Right atrium auricular region (tissue), 2 donors: Measurements from ENCODE around the gene OLFM2. TPM values are rescaled to one million over a fixed set of nuclear protein-coding genes. Genes with fewer than 3 reads are reported as not detected.

Experiments used
- DNase-seq: peaks from one replicate; pipeline ENCODE4 v3.0.0-alpha.2; 2019; ENCODE audit warnings: low spot score
- H3K27ac ChIP-seq, 2 donors: fragments of 200-600 bp; sonication (generic); 1 replicate in 1 of 2; 2 replicates in 1 of 2; pipeline ENCODE4 v1.5.1; 2016 to 2019
- H3K27me3 ChIP-seq, 2 donors: fragments of 200-600 bp; sonication (generic); one replicate each; pipeline versions ENCODE4 v1.5.1 to v1.6.0; 2017 to 2019
- H3K36me3 ChIP-seq: fragments of 200-600 bp; sonication (generic); one replicate; pipeline ENCODE4 v1.5.1; 2016
- H3K4me1 ChIP-seq, 2 donors: fragments of 200-600 bp; sonication (generic); one replicate each; pipeline versions ENCODE4 v1.5.1 to v1.6.0; 2017 to 2019
- H3K4me3 ChIP-seq, 2 donors: fragments of 200-600 bp; sonication (generic); 1 replicate in 1 of 2; 2 replicates in 1 of 2; pipeline ENCODE4 v1.5.1; 2017 to 2019; ENCODE audit warnings: mild to moderate bottlenecking in 1 of 2, moderate library complexity in 1 of 2
- H3K9me3 ChIP-seq, 2 donors: fragments of 200-600 bp; sonication (generic); one replicate each; pipeline ENCODE4 v1.5.1; 2019
- total RNA-seq, 2 donors: library from RNA; depleted of rRNA; stranded (reverse); fragments of >200 nt; gene quantifications; one replicate each; pipeline ENCODE4 v1.1.0, GENCODE V29; 2016
- TF ChIP-seq, protein P1 (sequence below), 2 donors: fragments of 200-600 bp; sonication (generic); IDR thresholded peaks; one replicate each; pipeline ENCODE4 v1.5.1; 2019; ENCODE audit warnings: antibody characterized with exemption in 2 of 2

Gene OLFM2
- total RNA-seq, 2 donors from 2014 or later = 1.4 to 3.5 TPM

DNA sequence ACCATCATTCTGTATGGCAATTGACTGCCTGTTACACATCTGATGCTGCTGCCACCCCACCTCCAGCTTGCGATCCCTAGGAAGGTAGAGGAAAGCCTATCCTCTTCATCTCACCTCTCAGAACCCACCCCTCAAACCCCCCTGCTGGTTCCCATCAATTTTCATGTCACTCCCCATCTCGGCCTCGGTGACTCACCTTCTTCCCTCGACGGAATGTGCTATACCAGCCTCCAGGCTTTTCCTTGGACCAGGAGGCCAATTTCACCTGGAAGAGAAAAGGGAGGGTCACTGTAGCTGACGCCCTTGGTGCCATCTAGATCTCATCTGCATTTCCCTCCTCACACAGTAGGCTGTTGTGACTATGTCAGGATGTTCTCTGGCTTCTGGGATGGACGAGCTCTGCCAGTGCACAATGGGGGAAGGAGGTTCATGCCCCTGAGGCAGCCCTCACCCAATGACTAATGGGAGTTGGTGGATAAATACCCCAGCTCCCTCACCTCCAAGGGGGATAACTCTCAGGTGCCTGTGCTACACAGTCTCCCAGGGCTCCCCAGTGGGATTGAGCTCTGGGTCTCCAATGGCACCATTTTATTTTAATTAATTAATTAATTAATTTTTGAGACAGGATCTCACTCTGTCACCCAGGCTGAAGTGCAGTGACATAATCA lies 26.4 kb upstream of the OLFM2 start:
- Histone ChIP-seq H3K9me3 (no peaks in the 10 kb centered on the region), H3K27ac (no peak overlapping the region), H3K36me3 (peaks cover 3% of the 10 kb centered on the region), H3K4me1 (no peaks in the 10 kb centered on the region), H3K27me3 (peaks cover 0 to 4% of the 10 kb centered on the region in 2 donors), H3K4me3 (no peak overlapping the region)
- no peak for DNase-seq
- TF ChIP-seq, protein P1, sequence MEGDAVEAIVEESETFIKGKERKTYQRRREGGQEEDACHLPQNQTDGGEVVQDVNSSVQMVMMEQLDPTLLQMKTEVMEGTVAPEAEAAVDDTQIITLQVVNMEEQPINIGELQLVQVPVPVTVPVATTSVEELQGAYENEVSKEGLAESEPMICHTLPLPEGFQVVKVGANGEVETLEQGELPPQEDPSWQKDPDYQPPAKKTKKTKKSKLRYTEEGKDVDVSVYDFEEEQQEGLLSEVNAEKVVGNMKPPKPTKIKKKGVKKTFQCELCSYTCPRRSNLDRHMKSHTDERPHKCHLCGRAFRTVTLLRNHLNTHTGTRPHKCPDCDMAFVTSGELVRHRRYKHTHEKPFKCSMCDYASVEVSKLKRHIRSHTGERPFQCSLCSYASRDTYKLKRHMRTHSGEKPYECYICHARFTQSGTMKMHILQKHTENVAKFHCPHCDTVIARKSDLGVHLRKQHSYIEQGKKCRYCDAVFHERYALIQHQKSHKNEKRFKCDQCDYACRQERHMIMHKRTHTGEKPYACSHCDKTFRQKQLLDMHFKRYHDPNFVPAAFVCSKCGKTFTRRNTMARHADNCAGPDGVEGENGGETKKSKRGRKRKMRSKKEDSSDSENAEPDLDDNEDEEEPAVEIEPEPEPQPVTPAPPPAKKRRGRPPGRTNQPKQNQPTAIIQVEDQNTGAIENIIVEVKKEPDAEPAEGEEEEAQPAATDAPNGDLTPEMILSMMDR (IDR thresholded peaks at IDR 0.05) = no peak

DNA sequence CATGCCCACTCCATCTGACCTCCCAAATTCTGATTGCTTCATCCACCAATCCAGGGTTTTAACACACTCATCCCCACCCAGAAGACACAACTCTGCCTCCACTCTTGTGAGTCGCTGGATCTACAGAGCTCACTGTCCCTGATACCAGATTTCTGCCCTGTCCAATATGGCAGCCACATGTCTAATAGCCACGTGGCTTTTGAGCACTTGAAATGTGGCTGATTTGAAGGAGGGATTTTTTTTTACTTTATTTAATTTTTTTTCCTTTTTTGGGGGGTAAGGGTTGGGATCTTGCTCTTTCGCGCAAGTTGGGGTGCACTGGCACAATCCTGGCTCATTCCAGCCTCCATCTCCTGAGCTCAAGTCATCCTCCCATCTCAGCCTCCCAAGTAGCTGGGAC lies 24.8 kb upstream of the OLFM2 start:
- no peak overlapping the region for H3K27ac ChIP-seq
- no peak overlapping the region for H3K4me3 ChIP-seq
- H3K36me3 ChIP-seq = peaks cover 3% of the 10 kb centered on the region
- no peaks in the 10 kb centered on the region for H3K4me1 ChIP-seq
- no peak for DNase-seq
- H3K9me3 ChIP-seq = no peaks in the 10 kb centered on the region
- no peaks in the 10 kb centered on the region for H3K27me3 ChIP-seq
- TF ChIP-seq, protein P1 (IDR thresholded peaks at IDR 0.05) = no peak

DNA sequence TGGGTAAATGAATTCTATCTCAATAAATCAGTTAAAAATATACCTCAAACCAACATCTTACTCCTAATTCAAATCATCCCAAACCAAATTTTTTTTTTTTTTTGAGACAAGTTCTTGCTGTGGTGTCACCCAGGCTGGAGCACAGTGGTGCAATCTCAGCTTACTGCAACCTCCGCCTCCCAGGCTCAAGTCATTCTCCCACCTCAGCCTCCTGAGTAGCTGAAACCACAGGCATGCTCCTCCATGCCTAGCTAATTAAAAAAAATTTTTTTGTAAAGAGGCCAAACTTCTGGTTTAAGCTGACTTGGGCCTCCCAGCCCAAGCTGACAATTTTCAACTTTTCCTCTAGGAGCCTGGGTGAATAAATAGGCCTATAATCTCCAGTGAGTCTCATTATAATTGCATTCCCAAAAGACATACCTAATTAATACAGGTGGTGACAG lies 22.1 kb upstream of the OLFM2 start:
- Histone ChIP-seq H3K27ac (no peak overlapping the region), H3K9me3 (no peaks in the 10 kb centered on the region), H3K36me3 (no peaks in the 10 kb centered on the region), H3K27me3 (no peaks in the 10 kb centered on the region), H3K4me3 (no peak overlapping the region), H3K4me1 (no peaks in the 10 kb centered on the region)
- TF ChIP-seq, protein P1 (IDR thresholded peaks at IDR 0.05) = no peak
- no peak for DNase-seq

DNA sequence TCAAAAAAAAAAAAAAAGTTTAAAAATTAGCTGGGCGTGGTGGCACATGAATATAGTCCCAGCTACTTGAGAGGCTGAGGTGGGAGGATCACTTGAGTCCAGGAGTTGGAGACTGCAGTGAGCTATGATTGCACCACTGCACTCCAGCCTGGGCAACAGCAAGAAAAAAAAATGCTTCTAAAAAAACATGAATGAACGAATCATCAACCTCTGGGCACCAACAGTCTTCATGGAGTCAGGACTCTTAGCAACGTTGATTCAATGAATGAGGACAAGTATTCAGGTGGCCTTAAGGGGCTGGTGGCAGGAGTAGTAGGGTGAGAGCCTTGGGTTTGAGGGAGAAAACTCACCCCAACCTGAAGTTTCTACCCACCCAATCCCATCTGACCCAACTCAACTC lies 20.6 kb upstream of the OLFM2 start:
- H3K27me3 ChIP-seq = no peaks in the 10 kb centered on the region
- no peak for DNase-seq
- H3K9me3 ChIP-seq = no peaks in the 10 kb centered on the region
- no peak overlapping the region for H3K27ac ChIP-seq
- TF ChIP-seq, protein P1 (IDR thresholded peaks at IDR 0.05) = no peak
- no peaks in the 10 kb centered on the region for H3K4me1 ChIP-seq
- no peak overlapping the region for H3K4me3 ChIP-seq
- no peaks in the 10 kb centered on the region for H3K36me3 ChIP-seq

DNA sequence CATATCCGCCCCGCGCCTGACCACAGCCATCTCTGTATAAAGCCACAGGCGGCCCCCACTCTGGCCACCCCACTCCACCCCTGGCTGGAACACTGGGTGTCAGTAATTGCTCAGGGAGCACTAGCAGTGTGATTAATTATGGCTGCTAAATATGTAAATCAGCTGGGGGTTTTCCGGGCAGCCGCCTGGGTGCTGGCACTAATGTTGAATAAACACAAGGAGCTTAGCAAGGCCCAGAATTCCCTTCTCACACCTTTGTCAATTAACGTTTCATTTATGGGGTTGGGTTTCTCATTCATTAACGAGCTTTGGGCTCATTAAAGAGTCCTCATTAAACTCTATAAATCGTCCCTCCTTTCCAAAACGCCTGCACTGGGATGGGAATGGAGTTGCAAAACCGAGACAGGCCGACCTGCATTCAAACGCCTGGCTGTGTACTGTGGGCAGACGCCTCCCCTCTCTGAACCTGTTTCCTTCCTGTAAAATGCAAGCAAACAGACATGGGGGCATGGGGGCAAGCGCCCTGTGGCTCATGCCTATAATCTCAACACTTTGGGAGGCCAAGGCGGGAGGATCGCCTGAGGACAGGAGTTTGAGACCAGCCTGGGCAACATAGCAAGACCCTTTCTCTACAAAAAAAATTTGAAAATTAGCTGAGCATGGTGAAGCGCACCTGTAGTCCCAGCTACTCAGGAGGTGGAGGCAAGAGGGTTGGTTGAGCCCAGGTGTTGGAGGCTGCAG lies 17.7 kb upstream of the OLFM2 start:
- H3K4me3 ChIP-seq = no peak overlapping the region
- H3K27ac ChIP-seq = no peak overlapping the region
- H3K27me3 ChIP-seq = no peaks in the 10 kb centered on the region
- H3K36me3 ChIP-seq = no peaks in the 10 kb centered on the region
- TF ChIP-seq, protein P1 (IDR thresholded peaks at IDR 0.05) = no peak
- H3K9me3 ChIP-seq = no peaks in the 10 kb centered on the region
- DNase-seq = no peak
- H3K4me1 ChIP-seq = no peaks in the 10 kb centered on the region
